GM19395 (cell line): ENCODE results near the gene ABI3BP.

Source experiments
- ATAC-seq: cut with Tn5 transposase; IDR thresholded peaks from one replicate; pipeline ENCODE4 v1.9.1; 2021; ENCODE audit warnings: mild to moderate bottlenecking, moderate library complexity; ENCODE audit not compliant: unreplicated experiment

ABI3BP gene

DNA sequence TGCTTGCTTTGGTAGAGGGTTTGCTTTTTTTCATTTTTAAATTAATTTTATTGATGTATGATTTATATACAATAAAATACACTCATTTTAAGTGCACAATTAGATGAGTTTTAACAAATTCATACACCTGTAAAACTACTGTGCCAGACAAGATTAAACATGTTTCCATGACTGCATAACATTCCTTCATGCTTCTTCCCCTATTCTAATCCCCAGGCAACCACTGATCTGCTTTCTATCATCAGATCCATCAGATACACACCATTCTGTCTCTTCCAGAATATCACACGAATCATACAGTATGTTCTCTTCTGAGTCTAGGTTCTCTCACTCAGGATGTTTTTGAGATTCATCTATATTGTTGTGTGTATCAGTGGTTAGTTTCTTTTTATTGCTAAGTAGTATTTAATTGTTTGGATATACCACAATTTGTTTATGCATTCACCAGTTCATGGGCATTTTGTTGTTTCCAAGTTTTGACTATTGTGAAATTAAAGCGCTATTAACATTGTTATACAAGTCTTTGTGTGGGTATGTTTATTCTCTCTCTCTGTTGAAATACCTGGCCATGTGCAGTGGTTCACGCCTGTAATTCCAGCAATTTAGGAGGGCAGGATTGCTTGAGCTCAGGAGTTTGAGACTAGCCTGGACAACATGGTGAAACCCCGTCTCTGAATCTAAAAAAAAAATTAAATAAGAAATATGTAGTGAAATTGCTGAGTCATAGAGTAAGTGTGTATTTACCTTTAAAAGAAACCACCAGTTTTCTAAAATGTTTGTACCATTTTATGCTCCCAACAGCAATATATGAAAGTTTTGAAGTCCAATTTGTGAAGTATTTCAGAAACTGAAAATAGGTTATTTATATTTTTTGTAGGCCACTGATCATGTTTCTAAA lies 290.9 kb downstream of the ABI3BP start:
- ATAC-seq = peak; percentile 65

DNA sequence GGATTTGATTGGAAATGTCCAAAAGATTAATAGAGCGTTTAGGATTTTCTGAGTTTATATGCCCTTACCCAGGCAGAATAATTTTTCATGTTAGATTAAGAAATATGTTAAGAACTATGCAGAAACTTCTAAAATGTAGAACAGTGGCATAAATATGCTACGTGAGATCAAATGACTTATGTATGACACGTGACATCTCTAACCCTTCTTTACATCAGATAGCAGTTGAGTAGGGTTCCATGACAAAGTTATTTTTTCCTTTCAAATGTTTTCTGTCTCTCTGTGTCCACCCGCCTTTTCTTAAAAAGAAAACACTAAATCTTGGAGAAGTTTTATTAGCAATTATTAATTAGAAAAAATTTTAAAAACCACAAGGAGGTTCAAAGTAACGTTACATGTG lies 292.5 kb downstream of the ABI3BP start:
- no peak for ATAC-seq
